Caki2 (cell line): ENCODE measurements around the gene VEGFA. TPM values are rescaled to one million over a fixed set of nuclear protein-coding genes. Genes with fewer than 3 reads are reported as not detected.

Experiments
- DNase-seq: peaks from one replicate; pipeline ENCODE4 v3.0.0-alpha.2; 2015; ENCODE audit warnings: low read depth
- in situ Hi-C: cut with HindIII; loops from 2 replicates; pipeline ENCODE4 v1.10.0; 2016; ENCODE audit warnings: low sequenced_read_pairs, low pct_unique_long_range_greater_than_20kb, mixed read lengths
- total RNA-seq: library from RNA; depleted of rRNA; stranded (reverse); fragments of >200 nt; shearing (Covaris generic); gene quantifications from 2 replicates; pipeline ENCODE4 v1.2.3, GENCODE V29; 2014; ENCODE audit warnings: low replicate concordance

VEGFA gene
- total RNA-seq, 1 experiment from 2014 or later = 40.0 TPM

- no peak for DNase-seq
- in situ Hi-C loops = no loop called here
These were observed 20.6 kb upstream of the VEGFA start for GRCh38 chr6:43749461-43749860.

DNA sequence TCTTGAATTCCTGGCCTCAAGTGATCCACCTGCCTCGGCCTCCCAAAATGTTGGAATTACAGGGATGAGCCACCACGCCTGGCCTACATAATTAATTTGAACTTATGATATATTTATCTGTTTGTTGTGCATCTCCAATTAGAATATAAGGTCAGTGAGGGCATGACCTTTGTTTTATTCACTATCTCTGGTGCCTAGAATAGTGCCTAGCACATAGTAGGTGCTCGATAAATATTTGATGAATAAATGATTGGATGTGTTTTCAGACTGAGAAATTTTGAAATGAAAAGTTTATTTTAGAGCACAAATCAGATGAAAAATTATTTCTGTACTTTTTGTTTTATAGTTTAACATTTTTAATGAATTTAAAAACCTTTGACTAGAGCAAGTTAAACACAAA lies 19.4 kb upstream of the VEGFA start:
- in situ Hi-C loops = no loop called here
- no peak for DNase-seq

- in situ Hi-C loops = no loop called here
- no peak for DNase-seq
These were observed 16.3 kb upstream of the VEGFA start for GRCh38 chr6:43753570-43754183.

GRCh38 chr6:43757966-43758616 lies 11.9 kb upstream of the VEGFA start:
- in situ Hi-C loops = no loop called here
- no peak for DNase-seq

GRCh38 chr6:43758617-43759050 lies 11.4 kb upstream of the VEGFA start:
- no peak for DNase-seq
- in situ Hi-C loops = no loop called here

GRCh38 chr6:43759136-43759906 lies 10.7 kb upstream of the VEGFA start:
- in situ Hi-C loops = no loop called here
- DNase-seq = no peak

GRCh38 chr6:43759907-43760206 lies 10.2 kb upstream of the VEGFA start:
- no peak for DNase-seq
- in situ Hi-C loops = no loop called here

GRCh38 chr6:43760210-43761168 lies 9.5 kb upstream of the VEGFA start:
- in situ Hi-C loops = no loop called here
- DNase-seq = no peak

DNA sequence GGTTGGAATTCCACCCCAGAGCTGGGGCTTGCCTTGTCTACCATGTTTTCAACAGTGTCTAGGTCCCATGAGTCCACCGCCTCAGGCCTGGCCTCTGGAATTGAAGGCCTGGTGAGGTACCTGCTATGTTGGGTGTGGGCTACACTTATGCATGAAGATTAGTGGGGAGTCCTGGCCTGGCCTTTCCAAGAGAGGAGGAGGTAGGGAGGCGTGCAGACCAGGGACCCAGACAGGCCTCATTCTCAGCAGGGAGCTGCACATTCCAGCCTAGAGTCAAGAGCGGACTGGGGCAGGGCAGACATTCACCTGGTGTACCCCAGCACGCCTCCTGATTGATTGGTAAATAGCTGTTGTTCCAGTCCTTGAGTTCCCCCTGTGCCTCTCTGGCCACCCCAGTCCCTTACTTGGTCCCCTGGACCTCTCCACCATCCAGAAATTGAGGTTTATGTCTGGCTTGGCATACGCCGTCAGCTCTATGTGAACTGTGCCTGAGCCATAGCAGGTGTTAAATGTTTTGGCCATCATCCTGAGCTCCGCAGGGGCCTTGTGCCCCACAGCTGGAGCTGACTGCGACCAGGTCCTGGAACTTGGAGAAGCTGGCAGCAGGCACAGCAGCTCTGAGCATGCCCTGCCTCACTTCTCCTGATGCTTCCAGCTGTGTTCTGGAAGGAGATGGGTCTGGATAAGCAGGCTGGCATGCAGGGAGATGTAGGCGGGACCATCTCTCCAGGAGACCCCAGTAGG lies 8.2 kb upstream of the VEGFA start:
- in situ Hi-C loops = no loop called here
- DNase-seq = no peak

DNA sequence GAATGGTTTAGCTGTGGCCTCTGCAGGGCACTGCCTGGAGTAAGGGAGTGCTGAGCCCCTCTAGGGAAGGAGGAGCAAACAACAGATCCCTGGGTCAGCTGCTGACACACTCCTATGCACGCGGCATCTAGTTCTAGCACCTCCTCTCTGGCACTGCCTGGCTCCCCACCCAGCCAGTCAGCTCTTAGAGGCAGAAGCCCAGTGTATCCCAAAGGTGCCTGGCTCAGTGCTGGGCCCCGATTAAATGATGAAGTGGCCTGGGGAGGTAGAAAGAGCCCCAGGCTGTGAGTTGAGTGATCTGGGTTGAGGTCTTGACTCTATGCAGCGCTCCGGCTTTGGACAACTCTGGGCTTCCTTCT lies 7.6 kb upstream of the VEGFA start:
- in situ Hi-C loops = no loop called here
- no peak for DNase-seq

DNA sequence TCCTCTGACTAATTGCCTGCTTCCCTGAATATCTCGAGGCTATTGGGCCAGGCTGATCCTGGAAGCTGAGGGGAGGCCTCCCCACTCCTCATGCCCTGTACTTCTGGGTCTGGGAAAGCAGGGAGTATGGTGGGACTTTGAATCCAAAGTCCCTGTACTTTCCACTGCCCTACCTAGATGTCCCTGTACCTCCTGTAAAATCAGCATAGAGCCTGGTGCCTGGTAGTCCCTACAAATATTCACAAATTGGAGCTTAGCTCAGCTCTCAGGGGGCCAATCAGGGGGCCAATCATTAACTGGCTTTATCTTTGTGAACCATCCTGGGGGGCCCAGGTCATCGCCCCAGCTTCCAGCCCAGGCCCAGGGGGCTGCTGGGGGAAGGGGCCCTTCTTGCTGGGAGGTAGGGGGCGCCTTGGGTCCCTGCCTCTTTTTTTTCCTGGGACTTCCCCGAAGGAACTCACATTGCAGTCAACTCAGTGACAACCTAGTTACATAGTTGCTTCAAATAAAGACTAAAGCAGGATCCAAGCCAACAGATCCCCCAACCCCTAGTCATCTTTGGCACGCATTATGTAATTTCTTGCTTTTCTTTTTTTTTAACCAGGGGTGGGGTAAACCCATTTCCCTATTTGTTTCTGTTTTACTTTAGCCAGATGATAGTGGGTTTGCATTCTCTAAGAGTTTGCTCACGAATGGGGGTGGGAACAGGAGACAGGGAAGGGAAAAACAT lies 6.9 kb upstream of the VEGFA start:
- DNase-seq = no peak
- in situ Hi-C loops = no loop called here

DNA sequence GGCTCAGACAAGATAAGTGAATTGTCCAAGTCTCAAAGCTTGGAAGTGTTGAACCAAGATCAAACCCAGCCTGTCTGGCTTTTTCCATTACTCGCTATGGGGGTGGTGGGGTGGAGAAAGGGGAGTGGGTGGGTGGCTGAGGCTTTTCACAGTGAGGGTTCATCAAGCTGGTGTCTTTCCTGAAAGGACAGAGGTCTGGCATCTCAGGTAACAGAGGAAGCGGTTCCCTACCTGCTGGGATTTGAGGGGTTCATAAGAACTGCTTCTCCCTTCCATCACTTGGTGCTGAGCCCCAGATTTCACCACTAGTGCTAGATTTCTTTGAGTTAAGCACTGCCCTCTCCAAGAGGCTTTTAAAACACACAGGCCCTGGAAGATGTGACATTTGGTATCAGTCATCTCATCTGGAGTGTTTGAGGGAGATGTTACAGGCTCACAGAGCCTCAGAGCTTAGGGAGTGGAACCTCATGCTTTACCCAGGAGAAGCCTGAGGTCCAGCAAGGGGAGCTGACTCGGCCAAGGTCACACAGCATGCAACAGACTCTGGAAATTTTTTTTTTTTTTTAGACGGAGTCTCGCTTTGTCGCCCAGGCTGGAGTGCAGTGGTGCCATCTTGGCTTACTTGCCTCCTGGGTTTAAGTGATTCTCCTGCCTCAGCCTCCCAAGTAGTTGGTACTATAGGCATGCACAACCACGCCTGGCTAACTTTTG lies 6.0 kb upstream of the VEGFA start:
- DNase-seq = no peak

GRCh38 chr6:43764772-43765171 lies 5.2 kb upstream of the VEGFA start:
- in situ Hi-C loops = no loop called here
- no peak for DNase-seq

More for the DNA sequence above, 6.0 kb upstream of the VEGFA start:
- in situ Hi-C loops = no loop called here

DNA sequence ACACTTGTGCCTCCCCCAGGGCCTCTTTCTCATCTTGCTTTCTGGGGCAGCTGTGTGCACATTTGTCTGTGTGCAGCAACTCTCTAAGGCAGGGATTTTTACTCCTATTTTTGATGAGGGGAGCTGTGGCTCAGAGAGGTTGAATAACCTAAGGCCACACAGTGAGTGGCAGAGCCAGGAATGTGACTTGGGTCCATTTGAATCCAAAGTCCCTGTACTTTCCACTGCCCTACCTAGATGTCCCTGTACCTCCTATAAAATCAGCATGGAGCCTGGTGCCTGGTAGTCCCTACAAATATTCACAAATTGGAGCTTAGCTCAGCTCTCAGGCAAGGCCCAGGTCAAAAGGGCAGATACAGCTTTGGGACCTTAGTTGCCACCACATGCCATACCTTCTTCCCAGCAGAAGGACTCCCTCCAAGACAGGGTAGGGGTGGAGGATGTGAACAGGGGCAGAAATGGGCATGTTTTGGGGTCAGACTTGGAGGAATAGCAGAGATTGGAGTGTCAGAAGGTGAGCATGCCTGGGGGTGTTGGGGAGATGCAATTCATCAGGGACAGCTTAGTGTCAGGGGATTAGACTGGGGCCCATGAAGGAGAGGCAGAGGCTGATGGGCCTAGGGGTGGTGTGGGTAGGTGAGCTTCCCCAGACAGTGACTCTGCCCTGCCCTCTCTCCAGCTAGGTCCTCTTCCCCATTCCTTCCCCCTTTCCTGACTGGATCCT lies 4.1 kb upstream of the VEGFA start:
- in situ Hi-C loops = no loop called here

GRCh38 chr6:43766500-43766853 lies 3.5 kb upstream of the VEGFA start:
- in situ Hi-C loops = no loop called here

More for the DNA sequence above, 4.1 kb upstream of the VEGFA start:
- DNase-seq = no peak

DNA sequence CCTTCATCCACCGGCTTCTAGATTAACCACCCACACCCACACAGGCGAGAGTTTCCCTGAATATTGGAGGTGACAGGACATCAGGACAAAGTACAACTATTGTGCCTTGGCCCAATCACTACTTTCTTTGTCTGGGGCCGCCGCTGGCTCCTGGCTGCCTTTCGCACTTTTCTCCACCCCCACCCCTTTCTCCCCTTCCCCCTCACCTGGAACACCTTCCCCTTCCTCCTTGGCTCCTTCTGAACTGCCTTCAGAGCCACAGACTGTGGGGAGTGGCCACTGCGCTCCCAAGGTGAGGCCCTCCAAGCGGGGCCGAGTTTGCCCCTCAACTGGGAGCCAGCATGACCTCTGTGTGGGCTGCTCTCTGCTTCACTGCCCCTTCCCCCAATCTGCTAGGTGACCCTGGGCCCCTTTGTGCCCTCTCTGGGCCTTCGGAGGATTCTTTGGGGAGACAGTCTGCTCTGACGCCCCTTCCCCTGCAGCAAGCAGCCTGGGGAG lies 3.0 kb upstream of the VEGFA start:
- no peak for DNase-seq
- in situ Hi-C loops = no loop called here

More at GRCh38 chr6:43766500-43766853, 3.5 kb upstream of the VEGFA start:
- DNase-seq = no peak
